ENCODE results near the gene KCNAB1.
"Not testable (repeated sequence)": the region's sequence is repeated elsewhere in the genome, so short reads cannot be mapped to it uniquely, and the experiment has no call there.

KCNAB1 gene

GRCh38 chr3:156207802-156208685 lies 87.7 kb downstream of the KCNAB1 start:
- DNase-seq: no peak

GRCh38 chr3:156209631-156210335 lies 89.4 kb downstream of the KCNAB1 start:
- no peak for DNase-seq
- in situ Hi-C loops (cut with HindIII; ENCODE audit: low pct_ligation_motif_present, low pct_unique_long_range_greater_than_20kb, low sequenced_read_pairs): no loop called here

More at GRCh38 chr3:156207802-156208685, 87.7 kb downstream of the KCNAB1 start:
- in situ Hi-C loops (cut with HindIII; ENCODE audit: low pct_ligation_motif_present, low pct_unique_long_range_greater_than_20kb, low sequenced_read_pairs): no loop called here

- no peak for DNase-seq
- in situ Hi-C loops (cut with HindIII; ENCODE audit: low pct_ligation_motif_present, low pct_unique_long_range_greater_than_20kb, low sequenced_read_pairs): no loop called here
Observed at GRCh38 chr3:156211583-156211982, 91.2 kb downstream of the KCNAB1 start.

GRCh38 chr3:156214676-156215075 lies 94.3 kb downstream of the KCNAB1 start:
- DNase-seq: no peak
- in situ Hi-C loops (cut with HindIII; ENCODE audit: low pct_ligation_motif_present, low pct_unique_long_range_greater_than_20kb, low sequenced_read_pairs): no loop called here

GRCh38 chr3:156215751-156216150 lies 95.4 kb downstream of the KCNAB1 start:
- no peak for DNase-seq
- in situ Hi-C loops (cut with HindIII; ENCODE audit: low pct_ligation_motif_present, low pct_unique_long_range_greater_than_20kb, low sequenced_read_pairs): no loop called here

GRCh38 chr3:156216216-156216615 lies 95.8 kb downstream of the KCNAB1 start:
- in situ Hi-C loops (cut with HindIII; ENCODE audit: low pct_ligation_motif_present, low pct_unique_long_range_greater_than_20kb, low sequenced_read_pairs): no loop called here
- DNase-seq: no peak

DNA sequence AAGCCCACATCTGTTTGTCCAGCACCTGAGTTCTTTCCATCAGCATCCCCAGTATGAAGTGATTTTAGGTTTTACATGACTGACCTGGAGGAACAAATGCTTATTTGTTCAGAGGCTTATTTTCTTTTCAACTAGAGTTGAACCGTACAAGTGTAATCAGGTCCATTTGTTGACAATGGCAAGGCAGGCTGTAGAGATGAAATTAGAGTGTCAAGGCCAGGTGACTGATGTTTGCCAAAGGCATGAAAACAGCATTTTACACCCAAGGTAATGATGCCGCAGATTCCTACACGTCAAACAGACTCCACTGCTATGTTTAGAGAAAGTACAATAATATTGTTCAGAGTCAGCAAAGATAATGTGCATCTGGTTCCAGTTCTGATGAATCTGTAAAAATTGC lies 96.5 kb downstream of the KCNAB1 start:
- DNase-seq: no peak
- in situ Hi-C loops (cut with HindIII; ENCODE audit: low pct_ligation_motif_present, low pct_unique_long_range_greater_than_20kb, low sequenced_read_pairs): no loop called here

DNA sequence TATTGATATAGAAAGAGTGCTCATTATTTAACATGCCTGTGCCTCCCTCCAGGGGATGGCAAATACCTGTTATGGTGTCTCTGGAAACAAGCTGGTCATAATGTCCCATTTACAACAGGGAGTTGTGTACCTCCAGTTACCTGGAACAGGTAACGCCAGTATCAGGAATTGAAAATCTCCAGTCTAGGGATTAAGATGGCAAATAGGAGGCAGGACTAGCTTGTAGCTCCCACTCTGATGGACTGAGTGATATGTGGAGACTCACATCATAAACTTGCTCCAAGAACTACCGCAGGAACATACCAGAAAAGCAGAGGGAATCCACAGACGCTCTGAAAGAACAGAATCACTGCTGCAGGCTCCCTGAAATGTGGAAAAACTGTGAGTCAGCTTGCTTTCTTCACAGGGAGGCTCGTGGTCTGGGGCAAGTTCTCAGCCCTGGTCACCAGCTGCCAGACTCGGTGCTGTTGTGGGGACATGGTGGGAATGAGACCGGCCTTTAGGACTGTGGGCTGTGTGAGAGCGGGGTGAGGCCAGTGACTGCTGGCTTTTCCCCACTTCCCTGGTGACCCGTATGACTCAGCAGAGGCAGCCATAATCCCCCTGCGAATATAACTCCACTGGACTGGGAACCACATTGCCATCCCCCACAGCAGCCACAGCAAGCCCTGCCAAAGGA lies 97.4 kb downstream of the KCNAB1 start:
- in situ Hi-C loops (cut with HindIII; ENCODE audit: low pct_ligation_motif_present, low pct_unique_long_range_greater_than_20kb, low sequenced_read_pairs): no loop called here
- no peak for DNase-seq

GRCh38 chr3:156218353-156218744 lies 98.0 kb downstream of the KCNAB1 start:
- no peak for DNase-seq
- in situ Hi-C loops (cut with HindIII; ENCODE audit: low pct_ligation_motif_present, low pct_unique_long_range_greater_than_20kb, low sequenced_read_pairs): no loop called here

DNA sequence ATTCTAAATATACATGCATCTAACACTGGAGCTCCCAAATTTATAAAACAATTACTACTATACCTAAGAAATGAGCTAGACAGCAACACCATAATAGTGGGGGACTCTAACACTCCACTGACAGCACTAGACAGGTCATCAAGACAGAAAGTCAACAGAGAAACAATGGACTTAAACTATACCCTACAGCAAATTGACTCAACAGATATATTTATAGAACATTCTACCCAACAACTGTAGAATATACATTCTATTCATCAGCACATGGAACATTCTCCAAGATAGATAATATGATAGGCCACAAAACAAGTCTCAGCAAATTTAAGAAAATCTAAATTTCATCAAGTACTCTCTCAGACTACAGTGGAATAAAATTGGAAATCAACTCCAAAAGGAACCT lies 102.0 kb downstream of the KCNAB1 start:
- in situ Hi-C loops (cut with HindIII; ENCODE audit: low pct_ligation_motif_present, low pct_unique_long_range_greater_than_20kb, low sequenced_read_pairs); DNase-seq: not testable (repeated sequence)

GRCh38 chr3:156224046-156224445 lies 103.7 kb downstream of the KCNAB1 start:
- DNase-seq; in situ Hi-C loops (cut with HindIII; ENCODE audit: low pct_ligation_motif_present, low pct_unique_long_range_greater_than_20kb, low sequenced_read_pairs): not testable (repeated sequence)

DNA sequence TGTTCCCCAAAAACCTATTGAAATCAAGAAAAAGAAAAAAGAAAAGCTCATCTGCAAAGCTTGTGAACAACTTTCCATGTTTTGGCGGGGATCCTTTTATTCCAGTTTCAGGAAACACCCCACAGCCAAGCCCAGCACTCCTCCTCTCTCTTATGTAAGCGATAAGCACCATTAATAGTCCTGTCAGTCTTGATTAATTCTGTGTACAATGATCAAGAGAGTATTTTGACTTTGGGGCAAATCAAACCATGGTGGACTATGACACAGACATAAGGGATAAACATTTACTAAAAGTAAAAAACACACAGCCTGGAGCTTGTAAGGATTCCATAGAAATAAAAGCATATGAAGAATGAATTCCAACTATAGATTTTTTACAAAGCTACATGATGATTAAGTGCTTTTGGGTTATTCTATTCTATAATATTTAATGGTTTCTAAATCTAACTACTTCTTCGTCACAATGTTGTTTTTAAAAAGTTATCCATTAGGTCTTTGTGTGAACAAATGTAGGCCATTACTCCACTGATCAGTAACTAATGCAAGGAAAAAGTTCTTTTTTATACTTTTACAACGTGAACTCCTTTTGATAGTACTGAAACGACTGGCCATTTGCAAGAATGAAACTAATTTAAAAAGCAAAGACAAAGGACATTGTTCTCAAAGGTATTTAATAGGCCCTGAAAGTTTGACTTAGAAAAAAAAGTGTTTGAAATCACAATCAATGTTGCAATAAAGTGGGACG lies 106.5 kb downstream of the KCNAB1 start:
- in situ Hi-C loops (cut with HindIII; ENCODE audit: low pct_ligation_motif_present, low pct_unique_long_range_greater_than_20kb, low sequenced_read_pairs): no loop called here
- no peak for DNase-seq

DNA sequence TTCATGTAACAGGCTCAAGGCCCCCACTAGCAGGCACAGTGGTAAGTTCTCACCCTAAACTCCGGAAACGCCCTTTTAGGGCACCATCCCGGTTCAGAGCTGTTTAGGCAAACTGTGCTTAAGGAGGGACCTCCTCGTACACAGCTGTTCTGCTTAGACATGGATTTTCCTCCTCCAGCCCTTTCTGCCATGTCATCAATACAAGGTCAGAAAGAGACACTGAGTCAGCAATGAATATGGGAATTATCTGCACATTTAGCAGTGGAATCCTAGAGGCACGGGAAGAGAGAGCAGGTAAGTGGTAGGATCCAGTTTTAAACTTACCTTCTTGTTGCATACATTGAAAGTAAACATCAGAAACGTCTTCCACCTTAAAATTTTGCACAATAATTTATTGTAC lies 107.3 kb downstream of the KCNAB1 start:
- no peak for DNase-seq
- in situ Hi-C loops (cut with HindIII; ENCODE audit: low pct_ligation_motif_present, low pct_unique_long_range_greater_than_20kb, low sequenced_read_pairs): no loop called here

GRCh38 chr3:156230278-156230900 lies 110.0 kb downstream of the KCNAB1 start:
- DNase-seq: no peak
- in situ Hi-C loops (cut with HindIII; ENCODE audit: low pct_ligation_motif_present, low pct_unique_long_range_greater_than_20kb, low sequenced_read_pairs): no loop called here

- in situ Hi-C loops (cut with HindIII; ENCODE audit: low pct_ligation_motif_present, low pct_unique_long_range_greater_than_20kb, low sequenced_read_pairs); DNase-seq: not testable (repeated sequence)
Observed at GRCh38 chr3:156231221-156231620, 110.8 kb downstream of the KCNAB1 start.

DNA sequence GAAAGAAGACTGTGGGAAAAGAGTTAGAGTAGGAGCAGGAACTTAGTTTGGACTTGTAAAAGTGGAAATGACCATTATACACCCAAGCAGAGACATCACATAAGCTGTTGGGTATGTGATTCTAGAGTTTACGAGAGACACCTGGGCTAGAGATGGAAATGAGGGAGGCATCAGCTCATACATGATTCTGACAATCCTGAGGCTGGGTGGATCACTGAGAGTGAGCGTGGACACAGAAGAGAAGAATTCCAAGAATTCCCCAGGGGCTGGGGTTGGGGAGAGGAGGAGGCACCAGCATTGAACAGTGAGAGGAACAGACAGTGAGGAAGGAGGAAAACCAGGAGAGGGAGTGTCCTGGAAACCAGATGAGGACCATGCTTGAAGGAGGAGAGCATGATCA lies 113.5 kb downstream of the KCNAB1 start:
- in situ Hi-C loops (cut with HindIII; ENCODE audit: low pct_ligation_motif_present, low pct_unique_long_range_greater_than_20kb, low sequenced_read_pairs): no loop called here
- no peak for DNase-seq

GRCh38 chr3:156236556-156237260 lies 116.3 kb downstream of the KCNAB1 start:
- DNase-seq: no peak
- in situ Hi-C loops (cut with HindIII; ENCODE audit: low pct_ligation_motif_present, low pct_unique_long_range_greater_than_20kb, low sequenced_read_pairs): no loop called here

GRCh38 chr3:156240642-156241041 lies 120.3 kb downstream of the KCNAB1 start:
- no peak for DNase-seq

More at GRCh38 chr3:156240642-156241041, 120.3 kb downstream of the KCNAB1 start:
- in situ Hi-C loops (cut with HindIII; ENCODE audit: low pct_ligation_motif_present, low pct_unique_long_range_greater_than_20kb, low sequenced_read_pairs): no loop called here
